ENCODE measurements around the gene KIFC3.

- peak; percentile 8; the same call in 1 of the 2 replicates for TF ChIP-seq CTCF (IDR thresholded peaks at IDR 0.05; ENCODE audit: low read depth, low read length)
- TF ChIP-seq EZH2phosphoT487 (IDR thresholded peaks at IDR 0.05; ENCODE audit: low read depth), result no peak
These were observed 79.1 kb downstream of the KIFC3 start for GRCh38 chr16:57723170-57723569.

Data from OCI-LY3 (cell line).